GM04504 (cell line): ENCODE data around the gene SYNE1.
"Not testable (repeated sequence)": the region's sequence is repeated elsewhere in the genome, so short reads cannot be mapped to it uniquely, and the experiment has no call there.

Source experiments
- DNase-seq: peaks from one replicate; pipeline ENCODE4 v3.0.0-alpha.2; 2012; ENCODE audit warnings: low read depth

Gene SYNE1, protein sequence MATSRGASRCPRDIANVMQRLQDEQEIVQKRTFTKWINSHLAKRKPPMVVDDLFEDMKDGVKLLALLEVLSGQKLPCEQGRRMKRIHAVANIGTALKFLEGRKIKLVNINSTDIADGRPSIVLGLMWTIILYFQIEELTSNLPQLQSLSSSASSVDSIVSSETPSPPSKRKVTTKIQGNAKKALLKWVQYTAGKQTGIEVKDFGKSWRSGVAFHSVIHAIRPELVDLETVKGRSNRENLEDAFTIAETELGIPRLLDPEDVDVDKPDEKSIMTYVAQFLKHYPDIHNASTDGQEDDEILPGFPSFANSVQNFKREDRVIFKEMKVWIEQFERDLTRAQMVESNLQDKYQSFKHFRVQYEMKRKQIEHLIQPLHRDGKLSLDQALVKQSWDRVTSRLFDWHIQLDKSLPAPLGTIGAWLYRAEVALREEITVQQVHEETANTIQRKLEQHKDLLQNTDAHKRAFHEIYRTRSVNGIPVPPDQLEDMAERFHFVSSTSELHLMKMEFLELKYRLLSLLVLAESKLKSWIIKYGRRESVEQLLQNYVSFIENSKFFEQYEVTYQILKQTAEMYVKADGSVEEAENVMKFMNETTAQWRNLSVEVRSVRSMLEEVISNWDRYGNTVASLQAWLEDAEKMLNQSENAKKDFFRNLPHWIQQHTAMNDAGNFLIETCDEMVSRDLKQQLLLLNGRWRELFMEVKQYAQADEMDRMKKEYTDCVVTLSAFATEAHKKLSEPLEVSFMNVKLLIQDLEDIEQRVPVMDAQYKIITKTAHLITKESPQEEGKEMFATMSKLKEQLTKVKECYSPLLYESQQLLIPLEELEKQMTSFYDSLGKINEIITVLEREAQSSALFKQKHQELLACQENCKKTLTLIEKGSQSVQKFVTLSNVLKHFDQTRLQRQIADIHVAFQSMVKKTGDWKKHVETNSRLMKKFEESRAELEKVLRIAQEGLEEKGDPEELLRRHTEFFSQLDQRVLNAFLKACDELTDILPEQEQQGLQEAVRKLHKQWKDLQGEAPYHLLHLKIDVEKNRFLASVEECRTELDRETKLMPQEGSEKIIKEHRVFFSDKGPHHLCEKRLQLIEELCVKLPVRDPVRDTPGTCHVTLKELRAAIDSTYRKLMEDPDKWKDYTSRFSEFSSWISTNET (N-terminal part only)

DNA sequence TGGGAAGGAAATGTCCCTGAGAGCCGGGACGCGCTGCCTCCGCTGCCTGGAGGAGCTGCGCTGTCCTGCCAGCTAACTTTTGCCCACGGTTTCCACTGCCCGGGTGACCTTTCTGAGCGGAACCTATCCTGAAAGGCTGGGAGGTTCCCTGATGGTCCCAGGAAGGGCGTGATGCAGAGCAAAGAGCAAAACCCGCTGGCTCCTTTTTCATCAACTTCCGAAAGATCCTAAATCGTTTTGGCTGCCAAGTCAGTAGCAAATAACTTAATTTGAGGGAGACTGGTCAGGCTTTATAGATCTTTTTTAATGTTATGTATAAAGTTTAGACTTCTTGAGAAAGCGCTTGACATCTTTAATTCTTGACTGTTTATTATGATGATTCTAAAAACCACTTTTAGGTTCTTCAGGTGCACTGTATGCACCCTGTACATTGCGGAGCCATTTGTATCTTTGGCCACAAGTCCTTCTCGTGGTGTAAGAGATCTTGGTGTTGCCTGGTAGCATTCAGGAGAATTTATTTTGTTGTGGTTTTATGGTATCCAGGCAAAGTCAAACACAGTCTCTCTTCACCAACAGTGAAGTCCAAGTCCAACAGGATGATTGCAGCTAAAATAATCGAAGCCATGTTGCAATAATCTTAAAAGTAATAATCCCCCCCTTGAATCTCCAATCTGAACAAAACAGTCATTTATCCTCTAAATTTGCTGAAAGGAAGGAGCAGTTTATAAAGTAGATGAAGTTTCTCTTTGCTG is at the start of gene SYNE1:
Gene SYNE1 (minus strand): TSS at position 67 of the 752 bp plus-strand sequence. CDS start 9,031 bp downstream, outside the sequence.
- no peak for DNase-seq

DNA sequence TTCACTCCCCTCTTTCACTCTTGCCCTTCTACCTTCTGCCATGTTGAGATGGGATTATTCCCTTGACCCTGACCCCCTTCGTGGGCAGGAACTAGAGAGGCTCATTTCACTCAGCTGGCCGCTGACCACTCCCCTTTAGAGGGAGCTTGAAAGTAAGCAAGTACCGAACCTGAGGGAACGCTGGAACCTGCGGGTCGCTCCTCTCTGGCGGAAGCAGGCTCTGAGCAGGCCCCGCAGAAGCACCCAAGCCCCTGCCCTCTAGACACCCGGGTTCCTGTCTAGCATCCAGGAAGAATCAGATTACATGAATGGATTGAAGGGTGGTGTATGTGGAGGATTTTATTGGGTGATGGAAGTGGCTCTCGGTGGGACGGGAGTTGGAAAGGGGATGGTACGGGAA is 48.7 kb upstream of the SYNE1 start:
- no peak for DNase-seq

DNA sequence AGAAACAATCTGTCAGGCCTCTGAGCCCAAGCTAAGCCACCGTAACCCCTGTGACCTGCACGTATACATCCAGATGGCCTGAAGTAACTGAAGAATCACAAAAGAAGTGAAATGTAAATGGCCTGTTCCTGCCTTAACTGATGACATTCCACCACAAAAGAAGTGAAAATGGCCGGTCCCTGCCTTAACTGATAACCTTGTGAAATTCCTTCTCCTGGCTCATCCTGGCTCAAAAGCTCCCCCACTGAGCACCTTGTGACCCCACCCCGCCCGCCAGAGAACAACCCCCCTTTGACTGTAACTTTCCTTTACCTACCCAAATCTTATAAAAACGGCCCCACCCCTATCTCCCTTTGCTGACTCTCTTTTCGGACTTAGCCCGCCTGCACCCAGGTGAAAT is 45.8 kb upstream of the SYNE1 start:
- DNase-seq: not testable (repeated sequence)

DNA sequence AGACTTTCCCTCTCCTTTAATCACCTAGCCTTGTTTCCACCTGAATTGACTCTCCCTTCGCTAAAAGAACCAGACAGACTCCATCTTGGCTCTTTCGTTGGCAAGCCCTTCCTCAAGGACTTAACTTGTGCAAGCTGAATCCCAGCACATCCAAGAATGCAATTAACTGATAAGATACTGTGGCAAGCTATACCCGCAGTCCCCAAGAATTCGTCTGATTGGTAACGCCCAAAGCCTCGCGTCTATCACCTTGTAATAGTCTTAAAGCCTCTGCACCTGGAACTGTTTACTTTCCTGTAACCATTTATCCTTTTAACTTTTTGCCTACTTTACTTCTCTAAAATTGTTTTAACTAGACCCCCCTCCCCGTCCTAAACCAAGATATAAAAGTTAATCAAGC is 45.0 kb upstream of the SYNE1 start:
- DNase-seq: no peak

- no peak for DNase-seq
Observed at GRCh38 chr6:152680879-152681517, 43.8 kb upstream of the SYNE1 start.

DNA sequence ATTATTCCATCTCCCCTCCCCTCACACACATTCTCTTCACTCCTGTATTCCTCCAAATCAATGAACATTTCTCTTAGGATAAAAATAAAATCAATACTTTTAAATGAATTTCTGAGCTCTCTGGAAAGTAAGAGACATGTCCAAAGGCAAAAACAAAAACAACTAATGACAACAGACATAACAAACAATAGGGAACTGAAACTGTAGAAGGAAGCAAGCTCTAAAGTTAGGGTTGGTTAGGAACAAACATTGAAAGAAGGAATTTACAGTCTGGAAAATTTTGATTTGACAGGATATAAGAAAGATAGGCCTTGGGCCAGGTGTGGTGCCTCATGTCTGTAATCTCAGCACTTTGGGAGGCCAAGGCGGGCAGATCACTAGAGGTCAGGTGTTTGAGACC is 43.0 kb upstream of the SYNE1 start:
- no peak for DNase-seq

- DNase-seq: no peak
Observed at GRCh38 chr6:152673236-152673635, 36.1 kb upstream of the SYNE1 start.

- no peak for DNase-seq
Observed at GRCh38 chr6:152671171-152671570, 34.0 kb upstream of the SYNE1 start.

GRCh38 chr6:152669895-152670294 is 32.7 kb upstream of the SYNE1 start:
- no peak for DNase-seq

DNA sequence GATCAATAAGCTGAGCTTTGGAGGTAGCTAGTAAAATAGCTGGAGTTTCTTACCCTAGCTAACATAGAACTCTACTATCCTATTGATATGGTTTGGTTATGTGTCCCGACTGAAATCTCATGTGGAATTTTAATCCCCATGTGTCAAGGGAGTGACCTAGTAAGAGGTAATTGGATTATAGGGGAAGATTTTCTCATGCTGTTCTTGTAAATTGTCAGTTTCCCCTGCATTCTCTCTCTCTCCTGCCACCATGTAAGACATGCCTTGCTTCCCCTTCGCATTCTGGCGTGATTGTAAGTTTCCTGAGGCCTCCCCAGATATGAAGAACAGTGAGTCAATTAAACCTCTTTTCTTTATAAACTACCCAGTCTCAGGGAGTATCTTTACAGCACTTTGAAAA is 24.6 kb upstream of the SYNE1 start:
- no peak for DNase-seq

GRCh38 chr6:152651986-152652385 is 14.8 kb upstream of the SYNE1 start:
- no peak for DNase-seq

GRCh38 chr6:152648105-152648504 is 10.9 kb upstream of the SYNE1 start:
- DNase-seq: peak; percentile 17

- DNase-seq: not testable (repeated sequence)
Observed at GRCh38 chr6:152646732-152647131, 9.6 kb upstream of the SYNE1 start.

- peak; percentile 23 for DNase-seq
Observed at GRCh38 chr6:152642578-152643375, 5.6 kb upstream of the SYNE1 start.

DNA sequence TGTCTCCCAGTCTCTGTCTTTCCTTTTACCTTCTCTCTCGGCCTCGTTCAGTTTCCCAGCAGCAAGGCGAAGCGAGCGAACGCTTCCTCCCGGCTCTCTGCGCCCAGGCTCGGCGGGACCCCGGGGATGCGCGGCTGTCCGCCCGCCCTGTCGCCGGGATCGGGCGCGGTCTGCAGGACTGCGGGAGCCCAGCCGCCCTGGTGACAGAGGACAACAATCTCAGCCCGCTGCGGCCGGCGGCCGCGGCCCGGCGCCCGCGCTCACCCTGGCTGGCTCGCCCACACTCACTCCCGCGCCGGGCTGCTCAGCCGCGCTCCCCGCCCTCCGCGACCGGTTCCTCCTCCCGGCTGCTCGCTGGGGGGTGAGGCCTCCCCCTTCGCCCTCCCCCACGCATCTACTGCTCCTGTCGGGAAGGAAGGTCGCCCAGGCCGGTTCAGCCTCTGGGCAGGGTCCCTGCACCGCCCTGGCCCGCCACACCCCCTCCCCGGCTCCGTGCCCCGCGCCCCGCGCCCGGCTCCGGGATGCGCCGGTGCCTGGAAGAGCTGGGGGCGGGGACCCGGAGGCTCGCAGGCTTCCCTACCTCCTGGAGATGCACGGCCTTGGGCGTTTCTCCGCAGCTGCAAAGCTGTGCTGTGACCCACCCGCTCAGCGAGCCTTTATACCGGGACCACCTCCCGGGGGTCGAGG is 410 bp downstream of the SYNE1 start:
- DNase-seq: no peak

DNA sequence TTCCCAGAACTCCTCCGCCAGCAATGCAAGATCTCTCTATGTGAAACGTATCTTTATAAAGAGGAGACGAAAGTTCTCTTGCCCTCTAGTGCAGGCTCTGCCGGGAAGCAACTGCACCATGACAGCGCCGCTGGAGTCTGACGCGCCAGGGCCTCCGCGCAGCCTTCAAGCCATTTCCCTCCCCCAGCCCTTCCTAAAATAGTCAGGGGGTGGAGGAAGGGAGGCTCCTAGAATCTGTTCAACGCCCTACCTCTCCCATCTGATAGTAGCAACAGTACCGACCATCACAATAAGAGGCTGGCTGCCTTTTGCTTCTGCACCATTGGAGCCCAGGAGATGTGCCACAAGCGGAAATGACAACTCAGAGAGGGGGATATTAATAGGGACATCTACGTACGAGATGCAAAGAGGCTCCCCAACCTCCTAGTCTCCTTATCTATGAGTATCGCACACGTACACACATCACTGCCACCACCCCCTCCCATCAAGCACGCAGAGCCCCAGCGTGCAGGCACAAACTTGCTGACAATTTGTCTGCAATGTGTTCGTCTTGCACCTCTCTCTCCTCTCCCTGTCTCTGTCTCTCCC is 1.0 kb downstream of the SYNE1 start:
- DNase-seq: peak; percentile 13

GRCh38 chr6:152634773-152635172 is 2.4 kb downstream of the SYNE1 start:
- DNase-seq: no peak

- no peak for DNase-seq
Observed at GRCh38 chr6:152632121-152632782, 4.9 kb downstream of the SYNE1 start.

DNA sequence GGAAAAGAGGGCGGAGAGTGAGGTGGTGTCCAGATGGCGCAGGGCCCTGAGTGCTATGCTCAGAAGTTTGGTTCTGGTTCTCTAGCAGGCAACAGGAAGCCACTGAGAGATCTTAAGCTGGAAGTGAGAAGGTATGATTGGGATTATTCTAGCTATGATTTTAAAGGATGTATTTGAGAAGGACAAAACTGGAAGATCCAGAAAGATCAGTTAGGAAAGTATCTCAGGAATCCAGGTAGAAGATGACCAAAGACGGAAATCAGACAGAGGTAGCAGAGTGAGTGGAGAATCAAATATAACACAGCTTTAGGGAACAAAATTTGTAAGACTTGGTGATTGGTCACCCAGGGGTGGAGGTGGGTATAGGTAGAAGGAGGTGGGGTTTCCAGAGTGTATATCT is 5.8 kb downstream of the SYNE1 start:
- DNase-seq: no peak
